ENCODE measurements around the gene COL16A1.

COL16A1 gene

DNA sequence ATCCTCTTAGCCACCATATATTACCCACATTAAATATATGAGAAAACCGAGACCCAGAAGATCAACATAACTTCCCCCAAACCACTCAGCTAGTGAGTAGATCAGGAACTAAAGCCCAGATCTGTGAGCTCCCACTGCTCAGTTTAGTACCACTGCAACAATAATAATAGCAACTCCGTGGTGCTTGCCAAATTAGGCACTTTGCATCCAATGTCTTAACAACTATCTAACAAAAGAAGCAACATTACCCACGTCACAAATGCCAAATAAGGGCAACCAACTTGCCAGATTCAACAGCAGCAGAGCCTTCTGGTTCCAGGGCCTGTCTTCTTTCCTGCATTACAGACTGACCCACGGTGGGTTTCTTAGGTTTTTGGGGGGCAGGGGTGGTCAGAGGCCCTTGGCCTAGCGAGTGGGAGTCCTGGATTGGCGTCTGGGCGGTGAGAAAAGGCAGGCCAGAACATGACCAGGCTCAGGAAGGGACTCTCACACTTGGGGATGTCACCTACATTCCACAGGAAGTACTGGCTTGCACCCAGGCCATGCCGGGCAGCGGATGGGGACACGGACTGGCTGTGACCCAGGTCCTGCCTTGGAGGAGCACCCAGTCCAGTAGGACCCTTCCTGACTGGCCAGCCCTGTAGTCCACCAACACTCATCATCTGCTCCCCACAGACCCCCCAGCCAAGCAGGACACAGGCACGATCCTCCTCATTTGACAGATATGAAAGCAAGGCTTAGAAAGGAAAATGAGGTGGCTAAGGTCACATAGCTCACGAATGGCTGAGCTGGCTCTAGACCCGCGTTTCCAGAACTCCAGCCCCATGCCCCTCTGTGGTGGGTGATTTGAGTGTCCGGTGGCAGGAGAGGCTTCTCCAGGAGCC, 81.7 kb downstream of the COL16A1 start:
- no peak for DNase-seq

DNA sequence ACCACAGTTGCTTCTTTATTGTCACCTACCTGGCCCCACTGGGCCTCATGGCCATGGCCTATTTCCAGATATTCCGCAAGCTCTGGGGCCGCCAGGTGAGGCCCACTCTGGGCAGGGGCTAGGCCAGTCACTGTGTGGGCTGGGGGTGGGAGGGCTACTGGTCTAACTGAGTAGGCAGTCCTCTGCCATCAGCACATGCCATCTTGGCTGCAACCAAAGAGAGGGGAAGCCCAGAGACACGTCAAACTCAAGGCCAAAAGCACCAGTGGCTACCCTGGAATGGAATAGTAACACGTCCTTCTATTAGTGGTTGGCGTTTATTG, 82.4 kb downstream of the COL16A1 start:
- no peak for DNase-seq

DNA sequence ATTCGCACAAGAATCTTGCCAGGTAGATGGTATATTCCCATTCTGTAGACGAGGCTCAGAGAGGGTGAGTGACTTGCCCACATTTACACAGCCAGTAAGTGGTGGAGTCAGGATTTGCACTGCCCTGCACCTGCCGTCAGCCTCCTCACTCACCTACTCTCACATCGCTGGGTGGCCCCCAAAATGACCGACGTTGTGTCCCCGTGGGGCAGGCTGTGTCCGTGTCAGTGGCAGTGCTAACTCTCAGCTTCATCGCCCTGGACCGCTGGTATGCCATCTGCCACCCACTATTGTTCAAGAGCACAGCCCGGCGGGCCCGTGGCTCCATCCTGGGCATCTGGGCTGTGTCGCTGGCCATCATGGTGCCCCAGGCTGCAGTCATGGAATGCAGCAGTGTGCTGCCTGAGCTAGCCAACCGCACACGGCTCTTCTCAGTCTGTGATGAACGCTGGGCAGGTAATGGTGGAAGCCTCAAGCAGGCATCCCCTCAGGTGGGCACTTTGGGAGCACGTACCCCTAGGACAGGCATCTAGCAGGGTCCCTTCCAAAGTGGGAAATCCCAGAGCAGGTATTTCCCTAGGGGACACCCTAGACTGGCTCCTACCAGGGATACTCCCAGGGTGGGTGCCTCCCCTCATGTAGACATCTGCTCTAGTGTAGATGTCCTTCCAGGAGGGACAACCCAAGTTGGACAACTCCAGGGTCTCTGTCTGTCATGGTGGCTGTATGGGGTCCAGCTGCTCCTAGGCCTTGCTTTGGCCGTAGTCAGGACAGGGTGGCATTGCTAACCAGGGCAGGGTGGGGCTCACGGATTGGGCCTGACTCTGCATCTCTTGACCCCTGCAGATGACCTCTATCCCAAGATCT, 83.0 kb downstream of the COL16A1 start:
- DNase-seq = no peak

DNA sequence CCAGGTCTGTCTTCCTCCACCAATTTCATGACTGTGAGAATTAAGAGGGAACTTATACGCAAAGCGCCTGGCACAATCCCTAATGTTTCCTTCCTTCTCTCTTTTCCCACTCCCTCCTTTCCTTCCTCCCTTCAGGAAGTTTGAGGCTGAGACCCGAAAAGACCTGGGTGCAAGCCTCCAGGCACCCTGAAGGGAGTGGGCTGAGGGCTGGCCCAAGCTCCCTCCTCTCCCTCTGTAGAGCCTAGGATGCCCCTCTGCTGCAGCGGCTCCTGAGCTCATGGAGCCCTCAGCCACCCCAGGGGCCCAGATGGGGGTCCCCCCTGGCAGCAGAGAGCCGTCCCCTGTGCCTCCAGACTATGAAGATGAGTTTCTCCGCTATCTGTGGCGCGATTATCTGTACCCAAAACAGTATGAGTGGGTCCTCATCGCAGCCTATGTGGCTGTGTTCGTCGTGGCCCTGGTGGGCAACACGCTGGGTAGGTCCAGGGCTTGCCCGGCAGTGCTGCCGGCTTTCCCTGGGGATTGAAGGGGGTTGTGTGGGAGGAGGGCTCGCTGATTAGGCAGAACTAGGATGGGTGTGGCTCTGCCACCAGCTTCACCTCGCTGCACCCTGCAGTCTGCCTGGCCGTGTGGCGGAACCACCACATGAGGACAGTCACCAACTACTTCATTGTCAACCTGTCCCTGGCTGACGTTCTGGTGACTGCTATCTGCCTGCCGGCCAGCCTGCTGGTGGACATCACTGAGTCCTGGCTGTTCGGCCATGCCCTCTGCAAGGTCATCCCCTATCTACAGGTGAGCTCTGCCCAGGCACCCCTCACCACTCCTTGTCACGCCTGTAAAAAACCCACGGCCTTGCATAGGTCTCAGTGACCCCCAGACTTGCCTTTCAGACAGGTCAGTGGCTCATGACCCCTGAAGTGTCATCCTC, 84.6 kb downstream of the COL16A1 start:
- no peak for DNase-seq

DNA sequence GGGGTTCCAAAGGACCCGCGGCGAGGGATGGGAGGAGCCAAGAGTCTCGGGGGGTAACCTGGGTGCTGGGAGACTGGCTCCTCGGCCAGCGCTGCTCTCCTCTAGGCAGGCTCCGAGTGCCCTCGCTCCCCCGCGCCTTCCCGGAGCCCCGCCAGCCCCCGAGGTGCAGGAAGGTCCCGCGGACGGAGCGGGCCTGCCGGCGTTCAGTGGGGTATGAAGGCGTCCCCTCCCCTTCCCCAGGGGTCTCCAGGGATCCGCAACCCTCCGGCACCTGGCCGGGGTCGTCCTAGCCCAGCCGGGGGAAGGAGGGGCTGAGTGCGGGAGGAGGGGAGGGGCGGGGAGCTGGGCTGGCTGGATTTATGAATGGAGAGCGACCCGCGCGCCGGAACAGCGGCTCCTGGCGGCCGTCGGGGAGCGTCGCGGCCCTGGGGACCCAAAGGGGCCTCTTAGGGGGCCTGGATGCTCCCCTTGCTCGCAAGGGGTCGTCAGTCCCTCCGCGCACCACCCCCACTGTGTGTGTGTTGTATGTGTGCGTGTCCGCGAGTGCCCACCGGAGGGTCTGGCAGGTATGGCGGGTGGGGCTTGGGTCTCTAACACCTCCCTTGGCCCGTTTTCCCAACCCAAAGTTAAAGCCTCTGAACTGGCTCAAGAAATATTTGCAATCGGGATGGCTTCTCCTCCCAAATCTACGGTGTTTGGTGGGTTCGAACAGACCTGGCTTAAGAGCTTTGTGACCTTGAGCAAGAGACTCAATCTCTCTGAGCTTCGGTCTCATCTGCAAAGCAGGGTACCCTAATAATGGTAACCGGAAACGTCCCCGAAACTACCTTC, 85.7 kb downstream of the COL16A1 start:
- DNase-seq = peak; percentile 19

DNA sequence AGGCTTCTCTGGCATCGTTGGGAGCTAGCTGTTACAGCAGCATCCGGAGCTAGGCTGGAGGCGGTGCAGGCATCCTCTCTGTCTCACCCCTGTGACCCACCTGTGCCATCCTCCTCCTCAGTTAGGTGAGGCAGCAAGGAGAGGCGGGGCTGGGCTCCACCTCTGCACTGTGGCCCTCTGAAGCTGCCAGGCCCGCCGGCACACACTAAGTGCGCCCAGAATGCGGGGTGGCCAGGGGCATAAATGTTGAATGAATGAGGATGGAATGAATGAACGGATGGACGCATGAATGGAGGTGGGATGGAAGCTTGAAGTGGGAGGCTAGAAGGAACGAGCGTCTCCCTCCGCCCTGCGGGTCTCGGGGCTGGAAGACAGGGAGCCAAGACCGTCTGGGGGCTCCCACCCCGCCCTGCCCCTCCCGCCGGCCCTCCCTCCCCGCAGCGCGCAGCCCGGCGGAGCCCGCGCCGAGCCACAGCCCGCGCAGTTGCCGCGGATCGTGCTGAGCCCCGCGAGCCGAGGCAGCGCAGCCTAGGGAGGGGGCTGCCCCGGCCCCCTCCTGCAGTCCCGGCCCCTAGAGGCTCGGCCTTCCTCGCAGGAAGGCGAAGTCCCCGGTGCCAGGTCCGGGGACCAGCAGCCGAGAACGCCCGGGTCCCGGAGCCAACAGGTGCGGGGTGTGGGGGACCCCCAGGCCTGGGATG, 86.5 kb downstream of the COL16A1 start, which contains the start of gene HCRTR1:
Gene HCRTR1, plus strand, starts transcription at position 472 of the 698 bp plus-strand sequence. CDS start 1,504 bp downstream, outside the sequence.
- DNase-seq = no peak

- DNase-seq = no peak
These were observed 87.9 kb downstream of the COL16A1 start for GRCh38 chr1:31615939-31616338.

DNA sequence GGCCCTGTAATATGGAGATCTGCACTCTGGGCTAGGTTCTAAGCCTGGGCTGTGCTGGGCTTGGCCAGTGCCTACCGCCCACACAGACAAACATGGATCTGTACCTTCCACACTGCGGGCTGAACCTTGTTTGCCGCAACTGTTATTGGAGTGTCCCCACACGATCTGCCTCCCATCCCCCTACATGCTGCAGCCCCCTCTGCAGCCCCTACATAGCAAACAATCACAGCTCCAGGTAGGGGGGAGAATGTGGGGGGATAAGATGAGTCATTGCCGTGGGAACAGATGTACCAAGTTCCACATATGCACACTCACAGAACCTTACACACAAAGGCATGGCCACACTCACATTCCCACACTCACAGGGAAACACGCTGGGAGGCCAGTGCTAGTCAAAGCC, 88.4 kb downstream of the COL16A1 start:
- no peak for DNase-seq

- DNase-seq = no peak
These were observed 89.3 kb downstream of the COL16A1 start for GRCh38 chr1:31614414-31615005.

GRCh38 chr1:31609514-31610118, 94.2 kb downstream of the COL16A1 start:
- no peak for DNase-seq

DNA sequence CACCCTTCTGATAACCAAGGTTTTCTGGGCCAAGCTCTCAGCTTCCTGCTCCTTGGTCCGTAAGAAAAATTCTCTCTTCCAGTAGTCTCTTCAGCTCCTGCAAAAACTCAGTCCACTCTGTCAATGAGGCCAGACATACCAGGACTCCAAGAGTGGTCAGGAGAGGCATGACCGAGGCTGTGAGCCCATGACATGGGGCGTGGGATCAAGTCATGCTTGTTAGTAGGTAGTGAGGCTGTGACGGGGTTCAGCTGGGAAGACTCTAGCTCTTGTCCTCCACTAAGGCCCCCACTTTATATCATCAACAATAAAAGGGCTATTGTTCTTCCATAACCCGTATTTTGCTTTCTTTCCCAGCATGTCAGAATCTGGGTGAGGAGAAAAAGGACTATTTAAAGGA, 96.5 kb downstream of the COL16A1 start:
- no peak for DNase-seq

DNA sequence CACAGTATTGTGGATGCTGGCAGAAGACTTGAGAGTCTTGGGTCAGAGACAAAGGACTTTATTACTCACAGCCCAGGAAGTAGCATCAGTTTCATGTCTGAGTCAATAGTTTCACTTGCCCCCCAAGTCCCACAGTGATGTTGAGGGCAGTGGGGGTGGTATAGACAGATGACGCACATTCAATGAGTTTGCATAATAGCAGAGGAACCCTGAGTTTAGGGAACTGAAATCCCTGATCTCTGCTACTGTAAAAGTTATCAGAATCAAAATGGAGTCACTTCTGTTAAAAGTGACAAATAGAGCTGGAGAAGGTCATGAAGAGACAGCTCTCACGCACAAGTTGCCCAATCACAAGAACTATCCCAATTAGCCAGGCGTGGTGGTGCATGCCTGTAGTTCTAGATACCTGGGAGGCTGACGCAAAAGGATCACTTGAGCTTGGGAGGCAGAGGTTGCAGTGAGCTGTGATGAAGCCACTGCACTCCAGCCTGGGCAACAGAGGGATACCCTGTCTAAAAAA, 97.8 kb downstream of the COL16A1 start:
- DNase-seq = no peak
